HG03520 (cell line): ENCODE results near the gene CD109.
"Not testable (repeated sequence)": the region's sequence is repeated elsewhere in the genome, so short reads cannot be mapped to it uniquely, and the experiment has no call there.

Experiments used
- ATAC-seq: cut with Tn5 transposase; IDR thresholded peaks from one replicate; pipeline ENCODE4 v1.9.1; 2021; ENCODE audit warnings: mild to moderate bottlenecking, moderate library complexity; ENCODE audit not compliant: unreplicated experiment

Gene CD109

GRCh38 chr6:73695619-73696421 lies at the start of gene CD109:
CD109 (plus strand) TSS chr6:73696203; CDS start chr6:73696216, 13 bp downstream.
- peak; percentile 54 for ATAC-seq

DNA sequence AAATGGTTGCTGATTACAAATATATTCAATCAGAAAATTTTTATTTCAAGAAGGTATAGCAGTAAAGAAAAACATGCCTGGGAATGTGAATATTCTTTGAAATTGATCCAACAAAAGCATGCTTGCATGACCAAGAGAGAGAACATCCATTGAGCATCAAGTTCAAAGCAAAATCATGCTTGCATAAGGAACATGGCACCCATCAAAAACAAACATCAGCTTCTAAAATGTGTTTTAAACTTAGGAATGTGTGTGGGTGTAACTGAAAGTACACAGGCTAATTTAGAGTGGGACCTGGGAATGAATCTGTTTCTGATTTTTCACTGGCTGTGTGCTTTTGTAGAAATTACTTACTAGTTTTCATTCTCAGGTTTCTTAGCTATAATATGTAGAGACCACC lies 47.8 kb upstream of the CD109 start:
- no peak for ATAC-seq

DNA sequence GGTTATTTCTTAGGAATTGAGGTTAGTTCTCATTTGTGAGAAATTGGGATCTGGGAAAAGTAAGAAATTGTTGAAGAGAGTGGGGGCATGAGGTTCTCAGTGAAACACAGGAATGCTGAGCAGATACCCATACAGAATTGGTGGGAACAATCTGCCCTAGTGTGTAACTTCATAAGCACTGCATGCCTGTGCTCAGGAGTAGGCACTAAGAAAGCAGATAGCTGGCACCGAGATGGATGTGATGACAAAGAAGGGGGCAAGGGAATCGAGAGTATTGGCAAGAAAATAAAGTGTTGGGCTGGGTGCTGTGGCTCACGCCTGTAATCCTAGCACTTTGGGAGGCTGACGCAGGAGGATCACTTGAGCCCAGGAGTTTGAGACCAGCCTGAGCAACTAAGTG lies 46.2 kb upstream of the CD109 start:
- no peak for ATAC-seq

DNA sequence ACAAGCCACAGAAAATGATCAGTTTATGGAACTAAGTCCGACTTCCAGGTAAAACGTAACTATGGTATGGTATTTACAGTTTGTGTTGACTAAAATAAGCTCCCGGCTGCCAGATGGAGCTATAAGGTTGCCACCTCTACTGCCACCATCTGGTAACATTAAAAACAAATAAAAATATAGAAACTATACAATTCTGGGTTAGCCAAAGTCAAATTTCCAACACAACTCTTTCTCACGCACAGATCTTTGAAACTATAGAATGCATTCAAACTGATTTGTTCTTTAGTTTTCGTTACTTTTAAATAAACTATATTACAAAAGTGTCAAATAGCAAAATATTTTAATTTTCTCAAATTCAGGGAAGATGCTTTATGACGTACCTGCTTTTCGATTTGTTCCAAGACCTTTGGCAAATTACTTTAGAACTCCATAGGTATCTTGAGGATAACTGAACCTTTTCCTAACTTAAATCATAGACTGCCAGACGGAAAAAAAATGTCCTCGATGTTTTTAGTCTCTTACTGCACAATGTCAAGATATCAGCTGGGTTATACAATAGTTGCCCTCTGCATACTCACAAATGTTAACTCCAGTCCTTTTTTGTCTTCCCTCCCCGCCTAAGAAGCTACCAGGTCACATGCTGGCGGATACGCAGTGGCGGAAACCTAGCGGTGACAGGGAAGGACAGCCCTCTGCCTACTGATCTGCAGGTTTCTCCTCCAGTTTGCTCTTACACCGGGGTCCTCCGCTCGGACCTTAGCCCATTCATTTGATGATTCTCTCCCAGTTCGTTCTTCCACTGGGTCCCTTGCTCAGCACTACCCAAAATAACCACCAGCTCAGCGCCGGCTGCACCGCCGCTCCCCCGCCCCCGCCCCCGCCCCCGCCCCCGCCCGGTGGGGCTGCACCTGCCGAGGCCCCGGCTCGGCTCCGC lies 43.1 kb upstream of the CD109 start:
- peak; percentile 39 for ATAC-seq

GRCh38 chr6:73653571-73654424 lies 42.2 kb upstream of the CD109 start, which contains the start of gene SLC17A5:
SLC17A5 (minus strand) TSS chr6:73653992; CDS start chr6:73653886, 106 bp downstream.
- ATAC-seq, result peak; percentile 86

- ATAC-seq, result no peak
Measured at GRCh38 chr6:73655341-73655917, 40.6 kb upstream of the CD109 start.

DNA sequence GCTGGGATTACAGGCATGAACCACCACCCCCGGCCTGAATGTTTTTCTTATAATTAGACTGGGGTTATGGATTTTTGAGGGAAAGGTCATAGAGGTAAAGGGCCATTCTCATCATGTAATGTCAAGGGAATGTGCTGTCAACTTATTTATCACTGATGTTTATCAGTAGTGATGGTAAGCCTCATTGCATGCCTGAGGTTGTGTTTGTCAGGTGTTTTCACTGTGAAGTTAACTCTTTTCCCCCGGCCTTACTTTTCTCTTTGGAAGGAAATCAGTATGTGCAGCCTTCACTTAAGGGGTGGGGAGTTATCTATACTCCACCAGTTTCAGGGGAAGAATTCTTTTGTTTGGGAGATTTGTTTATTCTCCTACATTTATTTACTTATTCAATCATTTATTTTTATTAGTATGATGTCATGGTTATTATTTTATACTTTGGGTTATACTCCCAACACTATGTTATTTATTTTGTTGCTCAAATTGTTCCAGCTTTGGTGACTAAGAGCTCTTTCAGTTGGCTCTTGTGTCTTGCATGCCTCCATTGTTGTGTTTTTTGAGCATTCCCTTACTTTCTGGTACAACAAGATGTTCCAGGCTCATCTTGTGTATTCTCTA lies 39.4 kb upstream of the CD109 start:
- no peak for ATAC-seq

DNA sequence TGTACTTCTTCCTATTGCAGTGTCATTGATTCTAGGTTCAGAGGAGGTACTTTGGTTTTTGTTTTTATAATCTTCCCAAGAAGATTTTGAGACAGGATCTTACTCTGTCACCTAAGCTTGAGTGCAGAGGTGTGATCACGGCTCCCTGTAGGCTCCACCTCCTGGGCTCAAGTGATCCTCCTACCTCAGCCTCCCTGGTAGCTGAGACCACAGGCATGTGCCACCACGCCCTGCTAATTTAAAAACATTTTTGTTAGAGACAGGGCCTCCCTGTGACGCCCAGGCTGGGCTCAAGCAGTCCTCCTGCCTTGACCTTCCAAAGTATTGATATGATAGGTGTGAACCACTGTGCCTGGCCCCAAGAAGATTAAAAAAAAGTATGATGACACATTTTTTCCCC lies 38.8 kb upstream of the CD109 start:
- no peak for ATAC-seq

- no peak for ATAC-seq
Measured at GRCh38 chr6:73664701-73665100, 31.3 kb upstream of the CD109 start.

DNA sequence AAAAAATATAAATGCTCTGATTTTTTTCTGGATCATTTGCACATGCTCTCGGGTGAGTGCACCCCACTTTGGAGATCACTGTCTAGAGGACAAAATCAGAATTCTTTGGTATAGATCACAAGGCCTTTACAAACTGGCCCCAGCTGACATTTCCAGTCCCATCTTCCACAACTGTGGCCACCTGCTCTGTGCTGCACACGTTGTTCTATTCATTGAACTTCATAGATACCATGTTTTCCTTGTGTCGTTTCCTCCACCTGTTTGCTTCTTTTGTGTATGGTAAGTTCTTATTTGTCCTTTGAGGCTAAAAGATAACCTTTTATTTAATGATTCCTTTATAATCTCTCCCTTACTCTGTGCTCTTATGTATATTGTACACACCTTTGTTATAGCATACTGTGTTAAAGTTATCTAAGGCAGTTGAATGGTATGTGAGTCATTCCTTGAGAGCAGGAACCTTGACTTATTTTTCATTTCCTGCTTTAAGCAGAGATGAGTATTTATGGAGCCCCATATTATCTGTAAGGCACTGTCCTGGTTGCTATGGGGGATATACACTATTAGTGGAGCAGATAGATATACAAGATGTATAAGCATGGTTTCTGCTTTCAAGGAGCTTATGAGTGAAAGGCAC lies 30.2 kb upstream of the CD109 start:
- ATAC-seq, result peak; percentile 87

DNA sequence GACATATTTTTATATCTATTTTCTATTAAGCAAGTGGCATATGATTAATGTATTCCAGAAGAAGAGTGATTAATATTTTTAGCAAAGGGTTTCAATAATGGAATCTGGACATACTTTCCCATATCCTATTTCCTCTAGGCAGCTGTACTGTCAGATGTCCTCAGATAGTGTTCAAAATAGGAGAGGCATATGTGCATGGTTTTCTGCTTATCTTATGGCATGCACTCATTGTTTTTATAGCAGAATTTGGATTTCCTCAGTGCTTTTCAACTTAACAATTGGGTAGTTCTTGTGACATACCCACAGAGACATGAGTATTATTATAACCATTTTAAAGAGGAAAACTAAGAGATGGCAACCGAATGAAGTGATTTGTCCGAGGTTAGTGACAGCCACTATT lies 29.6 kb upstream of the CD109 start:
- ATAC-seq, result no peak

- peak; percentile 34 for ATAC-seq
Measured at GRCh38 chr6:73667798-73668197, 28.2 kb upstream of the CD109 start.

DNA sequence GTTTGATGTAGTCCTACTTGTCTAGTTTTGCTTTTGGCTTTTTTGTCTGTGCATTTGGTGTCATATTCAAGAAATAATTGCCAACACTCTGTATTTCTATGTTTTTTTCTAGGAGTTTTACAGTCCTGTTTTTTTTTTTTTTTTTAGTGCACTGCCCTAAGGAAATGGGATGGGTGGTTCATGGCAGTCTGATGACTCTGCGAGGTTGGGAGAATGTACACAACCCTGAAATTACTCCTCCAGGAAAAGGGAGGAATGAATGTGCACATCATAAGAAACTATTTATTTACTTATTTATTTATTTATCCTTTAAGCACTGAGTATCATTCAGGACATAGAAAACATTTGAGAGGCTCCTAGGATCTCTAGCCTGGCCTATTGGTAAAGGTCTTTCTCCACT lies 27.0 kb upstream of the CD109 start:
- no peak for ATAC-seq

GRCh38 chr6:73671911-73672685 lies 23.9 kb upstream of the CD109 start:
- ATAC-seq, result no peak

DNA sequence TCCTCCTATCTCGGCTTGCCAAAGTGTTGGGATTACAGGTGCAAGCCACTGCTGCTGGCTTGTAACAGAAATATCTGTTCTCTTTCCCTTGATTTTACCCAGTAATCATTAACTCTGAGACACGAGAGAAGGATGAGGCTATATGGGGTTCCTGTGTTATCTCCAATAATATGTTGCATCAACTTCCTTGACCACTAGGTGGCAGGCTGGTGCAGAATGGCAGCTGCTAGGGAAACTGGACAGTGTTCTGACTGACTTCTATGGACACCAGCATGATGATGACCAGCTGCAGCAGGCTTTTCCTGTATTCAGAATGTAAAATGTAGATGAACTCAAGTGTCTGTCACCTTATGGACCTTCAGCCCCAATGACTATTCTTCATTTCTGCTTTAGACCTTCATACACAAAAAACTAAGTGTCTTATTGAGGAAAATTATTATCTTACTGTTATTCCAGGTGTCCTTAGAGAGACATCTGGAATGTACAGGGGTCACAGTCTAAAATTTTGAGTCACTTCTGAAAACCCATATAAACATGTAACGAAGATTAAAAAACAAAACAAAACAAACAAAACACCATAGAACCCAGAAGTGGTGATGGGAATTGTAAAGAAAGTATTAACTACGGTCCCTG lies 20.4 kb upstream of the CD109 start:
- peak; percentile 89 for ATAC-seq

- no peak for ATAC-seq
Measured at GRCh38 chr6:73679009-73679408, 17.0 kb upstream of the CD109 start.

- ATAC-seq, result not testable (repeated sequence)
Measured at GRCh38 chr6:73679846-73680245, 16.2 kb upstream of the CD109 start.

- no peak for ATAC-seq
Measured at GRCh38 chr6:73680289-73680918, 15.6 kb upstream of the CD109 start.
